Loucy (cell line): ENCODE data around the gene ZBED4.

Experiments
- EZH2phosphoT487 ChIP-seq: fragments of 200-600 bp; IDR thresholded peaks from 2 replicates; pipeline ENCODE4 v1.6.1; 2018; ENCODE audit warnings: antibody characterized with exemption, mild to moderate bottlenecking, moderate library complexity, borderline replicate concordance
- TF ChIP-seq, protein P1 (sequence below): fragments of 200-600 bp; sonication (generic); conservative IDR thresholded peaks from 2 replicates; pipeline ENCODE4 v1.5.1; 2014; ENCODE audit warnings: mild to moderate bottlenecking, antibody characterized with exemption, low read length

DNA sequence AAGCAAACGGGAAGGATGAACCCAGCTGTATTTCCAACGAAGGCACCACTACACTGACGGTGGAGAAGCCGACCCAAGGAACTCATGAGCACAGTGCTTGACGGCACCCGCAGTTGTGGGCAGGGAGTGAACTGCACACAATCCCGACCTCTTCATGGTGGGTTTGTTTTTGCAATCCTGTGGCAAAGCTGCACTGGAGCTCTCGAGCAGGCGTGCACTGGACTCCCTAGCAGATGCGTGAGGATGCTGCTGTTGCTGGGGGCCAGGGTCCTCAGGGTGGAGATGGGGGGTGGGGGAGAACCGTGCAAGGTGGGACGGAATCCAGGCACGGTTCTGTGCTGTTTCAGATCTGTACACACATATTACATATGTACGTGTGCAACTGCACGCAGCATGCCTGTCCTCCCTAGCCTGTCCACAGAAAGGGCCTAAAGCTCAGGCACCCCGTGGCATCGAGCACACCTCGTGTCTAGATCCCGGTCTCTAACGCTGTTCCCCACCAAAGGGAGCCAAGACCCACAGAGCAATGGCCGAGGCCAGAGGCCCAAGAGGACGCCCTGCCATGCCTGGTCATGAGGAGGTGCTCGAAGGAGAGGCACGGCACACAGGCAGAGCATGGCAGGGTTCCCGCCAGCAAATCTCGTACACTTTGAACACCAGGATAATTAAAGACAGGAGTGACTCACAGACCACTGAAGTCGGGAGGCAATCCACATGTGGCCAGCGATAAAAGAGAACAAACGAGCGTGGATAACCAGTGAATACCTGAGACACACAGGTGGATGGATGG, 47.0 kb downstream of the ZBED4 start:
- TF ChIP-seq EZH2phosphoT487, result no peak
- TF ChIP-seq, protein P1, sequence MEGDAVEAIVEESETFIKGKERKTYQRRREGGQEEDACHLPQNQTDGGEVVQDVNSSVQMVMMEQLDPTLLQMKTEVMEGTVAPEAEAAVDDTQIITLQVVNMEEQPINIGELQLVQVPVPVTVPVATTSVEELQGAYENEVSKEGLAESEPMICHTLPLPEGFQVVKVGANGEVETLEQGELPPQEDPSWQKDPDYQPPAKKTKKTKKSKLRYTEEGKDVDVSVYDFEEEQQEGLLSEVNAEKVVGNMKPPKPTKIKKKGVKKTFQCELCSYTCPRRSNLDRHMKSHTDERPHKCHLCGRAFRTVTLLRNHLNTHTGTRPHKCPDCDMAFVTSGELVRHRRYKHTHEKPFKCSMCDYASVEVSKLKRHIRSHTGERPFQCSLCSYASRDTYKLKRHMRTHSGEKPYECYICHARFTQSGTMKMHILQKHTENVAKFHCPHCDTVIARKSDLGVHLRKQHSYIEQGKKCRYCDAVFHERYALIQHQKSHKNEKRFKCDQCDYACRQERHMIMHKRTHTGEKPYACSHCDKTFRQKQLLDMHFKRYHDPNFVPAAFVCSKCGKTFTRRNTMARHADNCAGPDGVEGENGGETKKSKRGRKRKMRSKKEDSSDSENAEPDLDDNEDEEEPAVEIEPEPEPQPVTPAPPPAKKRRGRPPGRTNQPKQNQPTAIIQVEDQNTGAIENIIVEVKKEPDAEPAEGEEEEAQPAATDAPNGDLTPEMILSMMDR, result no peak
